Measurements from ENCODE around the gene VMP1.

The VMP1 gene

DNA sequence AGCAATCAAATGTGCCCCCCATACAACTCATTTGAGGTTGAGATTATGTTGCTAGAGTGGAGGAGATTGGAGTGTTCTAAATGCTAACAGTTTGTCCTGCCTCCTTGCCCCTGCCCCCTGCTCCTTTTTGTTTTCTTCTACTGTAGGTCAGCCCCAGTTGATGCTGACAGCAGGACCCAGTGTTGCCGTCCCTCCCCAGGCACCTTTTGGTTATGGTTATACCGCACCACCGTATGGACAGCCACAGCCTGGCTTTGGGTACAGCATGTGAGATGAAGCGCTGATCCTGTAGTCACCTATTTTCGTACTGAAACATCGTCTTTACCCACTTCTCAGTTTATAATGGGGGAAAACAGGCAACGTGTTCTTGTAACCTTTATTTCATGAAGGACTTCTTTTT is 13.9 kb upstream of the VMP1 start:
- no peak overlapping the region for H3K4me3 ChIP-seq (ENCODE audit: low read length)
- no peak for TF ChIP-seq CTCF (conservative IDR thresholded peaks at IDR 0.05; ENCODE audit: low read depth, low read length)

DNA sequence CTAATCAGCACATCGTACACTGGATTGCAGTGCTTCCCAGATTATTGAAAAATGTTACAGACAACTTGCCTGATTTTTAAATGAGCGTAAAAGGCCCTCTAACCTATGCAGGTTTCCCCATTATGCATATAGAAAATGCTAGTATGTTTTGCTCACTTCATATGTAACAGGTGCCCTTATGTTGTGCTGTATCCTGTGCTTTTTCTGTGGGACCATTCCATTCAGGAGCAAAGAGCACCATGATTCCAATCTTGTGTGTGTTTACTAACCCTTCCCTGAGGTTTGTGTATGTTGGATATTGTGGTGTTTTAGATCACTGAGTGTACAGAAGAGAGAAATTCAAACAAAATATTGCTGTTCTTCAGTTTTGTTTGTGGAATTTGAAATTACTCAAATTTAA is 13.1 kb upstream of the VMP1 start:
- DNase-seq (ENCODE audit: low read depth), result no peak
- H3K4me3 ChIP-seq (ENCODE audit: low read length), result no peak overlapping the region
- TF ChIP-seq CTCF (conservative IDR thresholded peaks at IDR 0.05; ENCODE audit: low read depth, low read length), result no peak

More for the DNA sequence above, 13.9 kb upstream of the VMP1 start:
- DNase-seq (ENCODE audit: low read depth), result no peak

GRCh38 chr17:59695945-59696681 is 11.3 kb upstream of the VMP1 start:
- no peak for TF ChIP-seq CTCF (conservative IDR thresholded peaks at IDR 0.05; ENCODE audit: low read depth, low read length)
- DNase-seq (ENCODE audit: low read depth), result no peak
- H3K4me3 ChIP-seq (ENCODE audit: low read length), result no peak overlapping the region

DNA sequence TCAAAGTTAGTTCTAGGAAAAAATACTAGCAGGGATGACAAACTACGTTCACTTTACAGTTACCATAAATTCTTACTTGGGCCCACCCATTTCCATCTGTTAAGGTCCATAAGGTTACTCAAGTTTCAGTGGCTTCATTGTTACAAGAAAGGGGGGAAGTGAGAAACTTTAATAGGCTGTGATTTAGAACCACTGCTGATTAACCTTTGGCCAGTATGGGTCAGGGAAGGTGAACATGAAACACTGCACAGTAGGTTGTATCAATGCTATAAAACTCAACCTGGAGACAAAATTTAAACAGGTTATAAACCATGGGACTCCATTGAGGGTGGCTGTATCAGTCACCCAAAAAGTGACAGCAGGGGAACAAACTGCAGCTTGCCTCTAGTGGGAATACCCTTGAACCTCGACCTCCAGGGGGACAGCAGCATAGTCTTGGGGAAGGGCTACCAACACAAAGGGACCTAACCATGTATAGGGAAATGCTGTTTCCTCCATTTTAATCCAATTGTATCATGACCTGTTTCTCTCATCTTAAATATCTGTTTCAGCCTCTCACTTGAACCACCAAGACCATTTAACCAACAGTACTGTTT is 10.7 kb upstream of the VMP1 start:
- no peak for DNase-seq (ENCODE audit: low read depth)

GRCh38 chr17:59698143-59698542 is 9.3 kb upstream of the VMP1 start:
- DNase-seq (ENCODE audit: low read depth), result no peak
- no peak overlapping the region for H3K4me3 ChIP-seq (ENCODE audit: low read length)
- no peak for TF ChIP-seq CTCF (conservative IDR thresholded peaks at IDR 0.05; ENCODE audit: low read depth, low read length)

More for the DNA sequence above, 10.7 kb upstream of the VMP1 start:
- no peak overlapping the region for H3K4me3 ChIP-seq (ENCODE audit: low read length)
- no peak for TF ChIP-seq CTCF (conservative IDR thresholded peaks at IDR 0.05; ENCODE audit: low read depth, low read length)

GRCh38 chr17:59699218-59699617 is 8.2 kb upstream of the VMP1 start:
- DNase-seq (ENCODE audit: low read depth), result no peak
- H3K4me3 ChIP-seq (ENCODE audit: low read length), result no peak overlapping the region
- no peak for TF ChIP-seq CTCF (conservative IDR thresholded peaks at IDR 0.05; ENCODE audit: low read depth, low read length)

DNA sequence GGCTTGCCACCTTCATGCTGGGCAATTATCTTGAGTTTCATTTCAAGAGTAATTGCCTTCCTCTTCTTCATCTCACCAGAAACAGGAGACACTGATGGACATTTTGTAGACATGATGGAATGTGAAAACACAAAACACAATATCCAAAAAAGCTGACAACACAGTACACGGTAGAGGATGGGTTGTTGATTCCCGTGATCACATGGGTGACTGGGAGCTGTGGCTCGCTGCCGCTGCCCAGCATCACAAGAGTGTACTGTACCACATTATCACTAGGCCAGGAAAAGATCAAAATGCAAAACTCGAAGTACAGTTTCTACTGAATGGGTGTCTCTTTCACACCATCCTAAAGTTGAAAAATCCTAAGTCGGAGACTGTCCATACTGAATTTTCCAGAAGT is 7.7 kb upstream of the VMP1 start:
- no peak for TF ChIP-seq CTCF (conservative IDR thresholded peaks at IDR 0.05; ENCODE audit: low read depth, low read length)
- DNase-seq (ENCODE audit: low read depth), result no peak

More for the DNA sequence above, 7.7 kb upstream of the VMP1 start:
- H3K4me3 ChIP-seq (ENCODE audit: low read length), result no peak overlapping the region
